A549 (cell line): Measurements from ENCODE around the gene POLR2C.

Experiments
- CTCF ChIP-seq: fragments of >200 bp; sonication (Bioruptor Twin); formaldehyde crosslinking; IDR thresholded peaks from 3 replicates; pipeline ENCODE4 v1.5.1; 2016
- FOSL2 ChIP-seq, 2 experiments: fragments of 450-650 bp in 1 of 2; fragments of >200 bp in 1 of 2; sonication (Bioruptor Twin) in 1 of 2; formaldehyde crosslinking; IDR thresholded peaks; 2 replicates each; pipeline versions ENCODE4 v1.5.0 to v1.6.1; 2016 to 2020; ENCODE audit warnings: mild to moderate bottlenecking in 1 of 2, moderate library complexity in 1 of 2
- POLR2A ChIP-seq: IDR thresholded peaks from 2 replicates; pipeline ENCODE4 v1.6.1; 2012; ENCODE audit warnings: mild to moderate bottlenecking, low read length
- USF2 ChIP-seq: fragments of 450-650 bp; IDR thresholded peaks from 2 replicates; pipeline ENCODE4 v1.6.1; 2014; ENCODE audit warnings: antibody characterized with exemption
- ZC3H11A ChIP-seq: fragments of 450-650 bp; IDR thresholded peaks from 2 replicates; pipeline ENCODE4 v1.6.1; 2014; ENCODE audit warnings: antibody characterized with exemption, mild to moderate bottlenecking

GRCh38 chr16:57486858-57487834 is 24.7 kb downstream of the POLR2C start:
- TF ChIP-seq CTCF (no peak), POLR2A (no peak), USF2 (no peak), FOSL2 (IDR thresholded peaks at IDR 0.05) (no peak), FOSL2 (CRISPR knock-in tag; IDR thresholded peaks at IDR 0.05) (no peak), ZC3H11A (no peak)
